HUES6 (cell line): ENCODE results near the gene ZBTB5.
A peak's percentile ranks its signal among the peaks of the same experiment; 100 is the strongest.

Experiments used
- H3K27ac ChIP-seq: 2 replicates; pipeline ENCODE4 v1.7.0; 2013; ENCODE audit warnings: low read depth, mild to moderate bottlenecking, low read length, inconsistent platforms
- H3K27me3 ChIP-seq: 2 replicates; pipeline ENCODE4 v1.6.1; 2013; ENCODE audit warnings: low read length; ENCODE audit not compliant: control insufficient read depth, insufficient read depth
- H3K36me3 ChIP-seq: 2 replicates; pipeline ENCODE4 v1.6.1; 2013; ENCODE audit warnings: low read length; ENCODE audit not compliant: control insufficient read depth, insufficient read depth
- H3K4me1 ChIP-seq: 2 replicates; pipeline ENCODE4 v1.6.1; 2013; ENCODE audit warnings: low read length; ENCODE audit not compliant: control insufficient read depth, insufficient read depth
- H3K4me3 ChIP-seq: 2 replicates; pipeline ENCODE4 v1.5.1; 2013; ENCODE audit warnings: low read depth, low read length
- H3K9ac ChIP-seq: one replicate; pipeline ENCODE4 v1.6.1; 2013; ENCODE audit warnings: mild to moderate bottlenecking, low read length
- H3K9me3 ChIP-seq: 2 replicates; pipeline ENCODE4 v1.6.1; 2013; ENCODE audit warnings: low read depth, low read length; ENCODE audit not compliant: control insufficient read depth, insufficient read depth

ZBTB5 gene

DNA sequence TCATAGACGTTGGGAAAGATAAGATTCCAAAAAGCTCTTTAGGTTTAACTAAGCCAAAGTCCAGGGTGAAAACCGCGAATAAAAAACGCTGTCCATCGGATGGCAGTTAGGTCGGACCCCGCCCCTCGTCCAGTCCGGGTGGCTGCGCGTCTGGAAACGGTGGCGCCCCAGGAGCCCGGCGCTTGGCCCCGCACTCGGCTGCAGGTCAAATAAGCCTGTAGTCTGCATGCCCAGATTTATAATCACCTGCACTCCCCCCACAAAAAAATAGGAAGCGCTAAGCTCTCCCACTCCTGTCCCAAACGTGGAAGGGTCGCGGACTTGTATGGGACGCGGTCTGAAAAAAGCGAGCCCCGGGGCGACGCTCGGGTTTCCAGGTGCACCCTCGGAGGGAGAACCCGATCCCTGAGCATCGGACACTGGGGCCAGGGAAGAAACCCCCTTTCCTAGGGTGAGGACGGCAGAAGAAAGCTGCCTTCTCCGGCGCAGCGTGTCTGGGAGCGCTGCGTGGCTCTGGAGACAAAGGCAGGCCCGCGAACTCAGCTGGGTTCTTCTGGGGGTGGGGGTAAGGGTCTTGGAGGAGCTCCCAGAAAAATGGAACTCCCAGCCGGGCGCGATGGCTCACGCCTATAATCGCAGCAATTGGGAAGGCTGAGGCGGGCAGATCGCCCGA, 923 bp upstream of the ZBTB5 start:
- Histone ChIP-seq H3K36me3 (no peaks in the 10 kb centered on the region), H3K4me3 (peak overlapping the region; percentile 77), H3K4me1 (peaks cover 12% of the 10 kb centered on the region), H3K9ac (peak overlapping the region; percentile 93), H3K9me3 (no peaks in the 10 kb centered on the region), H3K27me3 (no peaks in the 10 kb centered on the region), H3K27ac (peak overlapping the region; percentile 92)

DNA sequence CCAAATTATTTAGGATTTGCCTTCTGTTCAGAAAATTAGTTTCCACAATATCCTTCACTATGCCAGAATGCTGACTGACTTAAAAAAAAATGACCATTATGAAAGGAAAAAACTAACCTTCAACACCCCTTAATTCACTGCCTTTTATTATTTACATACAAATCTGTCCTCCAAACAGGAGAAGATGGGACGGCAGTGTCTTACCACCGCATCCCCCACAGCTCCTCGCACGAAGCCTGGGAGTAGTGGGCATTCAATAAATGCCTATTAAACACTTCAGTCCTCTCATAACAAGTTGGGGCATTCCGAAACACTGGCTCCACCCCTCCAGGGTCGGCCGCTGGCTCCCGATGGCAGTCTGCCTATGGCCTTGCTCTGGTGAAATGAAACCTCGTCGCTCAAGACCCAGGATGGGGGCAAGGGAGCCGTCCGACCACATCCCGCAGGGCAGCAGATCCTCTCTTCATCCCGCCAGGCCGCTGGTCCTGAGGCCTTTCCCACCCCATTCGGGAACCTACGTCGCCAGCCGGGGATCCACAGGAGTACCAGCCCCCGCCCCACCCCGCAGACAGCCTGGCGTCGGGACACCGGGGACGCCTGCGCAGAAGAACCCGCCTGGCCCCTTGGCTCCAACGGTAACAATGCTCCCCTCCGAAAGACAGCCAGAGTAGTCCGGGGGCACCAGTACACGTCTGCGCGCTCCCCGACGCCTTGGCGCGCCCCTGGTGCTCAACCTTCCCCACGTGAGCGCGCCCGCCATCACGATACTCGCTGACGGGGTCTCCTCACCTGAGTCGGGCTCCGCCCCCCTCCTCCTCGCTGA, 613 bp downstream of the ZBTB5 start:
- no peaks in the 10 kb centered on the region for H3K36me3 ChIP-seq
- peaks cover 8% of the 10 kb centered on the region for H3K4me1 ChIP-seq
- H3K9ac ChIP-seq = peak overlapping the region; percentile 94
- no peaks in the 10 kb centered on the region for H3K27me3 ChIP-seq
- H3K9me3 ChIP-seq = no peaks in the 10 kb centered on the region
- H3K4me3 ChIP-seq = peak overlapping the region; percentile 77
- H3K27ac ChIP-seq = peak overlapping the region; percentile 79

DNA sequence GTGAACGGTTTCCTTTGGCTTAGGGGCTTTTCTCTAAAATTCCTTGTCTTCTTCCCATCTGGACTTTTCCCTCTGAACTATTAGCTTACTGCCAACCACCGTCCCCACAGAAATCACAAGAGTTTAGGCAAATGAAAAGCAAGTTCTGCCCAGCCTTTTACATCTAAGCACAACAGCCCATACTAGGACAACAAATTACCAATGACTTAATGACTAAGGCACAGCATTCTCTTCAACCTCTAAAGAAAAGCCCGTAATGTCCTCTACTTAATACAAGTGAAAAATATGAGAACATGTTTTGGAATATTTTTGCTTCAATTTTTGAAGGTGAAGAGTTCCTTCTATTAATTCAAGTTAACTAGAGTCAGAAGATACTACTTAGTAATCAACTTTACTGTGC, 1.2 kb downstream of the ZBTB5 start:
- no peaks in the 10 kb centered on the region for H3K27me3 ChIP-seq
- peak overlapping the region; percentile 94 for H3K9ac ChIP-seq
- H3K4me1 ChIP-seq = peaks cover 8% of the 10 kb centered on the region
- H3K9me3 ChIP-seq = no peaks in the 10 kb centered on the region
- peak overlapping the region; percentile 79; the same call in 1 of the 2 replicates for H3K27ac ChIP-seq
- no peaks in the 10 kb centered on the region for H3K36me3 ChIP-seq
- H3K4me3 ChIP-seq = peak overlapping the region; percentile 77

DNA sequence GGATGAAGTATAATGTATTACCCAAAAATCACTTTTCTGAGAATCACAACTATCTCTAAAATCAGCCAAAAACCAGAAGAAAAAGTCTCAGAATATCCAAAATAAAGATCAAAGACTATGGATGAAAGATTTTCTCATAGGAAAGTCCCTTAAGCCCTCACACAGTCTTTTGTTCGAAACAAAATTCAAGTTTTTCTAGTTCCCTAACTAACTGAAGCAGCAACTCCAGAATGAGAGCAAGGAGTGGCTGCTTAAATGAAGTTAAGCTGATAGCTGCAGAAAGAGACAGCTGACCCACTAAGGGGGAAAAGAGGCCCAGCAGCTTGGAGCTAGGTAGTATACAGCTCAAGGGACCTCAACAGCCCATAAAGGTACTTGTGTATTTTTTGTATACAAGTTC, 8.4 kb downstream of the ZBTB5 start:
- Histone ChIP-seq H3K27ac (no peak overlapping the region), H3K36me3 (peaks cover 6% of the 10 kb centered on the region; the same call in 1 of the 2 replicates), H3K4me3 (no peak overlapping the region), H3K27me3 (no peaks in the 10 kb centered on the region), H3K9me3 (no peaks in the 10 kb centered on the region), H3K9ac (no peak overlapping the region), H3K4me1 (peaks cover 9% of the 10 kb centered on the region; the same call in 1 of the 2 replicates)

DNA sequence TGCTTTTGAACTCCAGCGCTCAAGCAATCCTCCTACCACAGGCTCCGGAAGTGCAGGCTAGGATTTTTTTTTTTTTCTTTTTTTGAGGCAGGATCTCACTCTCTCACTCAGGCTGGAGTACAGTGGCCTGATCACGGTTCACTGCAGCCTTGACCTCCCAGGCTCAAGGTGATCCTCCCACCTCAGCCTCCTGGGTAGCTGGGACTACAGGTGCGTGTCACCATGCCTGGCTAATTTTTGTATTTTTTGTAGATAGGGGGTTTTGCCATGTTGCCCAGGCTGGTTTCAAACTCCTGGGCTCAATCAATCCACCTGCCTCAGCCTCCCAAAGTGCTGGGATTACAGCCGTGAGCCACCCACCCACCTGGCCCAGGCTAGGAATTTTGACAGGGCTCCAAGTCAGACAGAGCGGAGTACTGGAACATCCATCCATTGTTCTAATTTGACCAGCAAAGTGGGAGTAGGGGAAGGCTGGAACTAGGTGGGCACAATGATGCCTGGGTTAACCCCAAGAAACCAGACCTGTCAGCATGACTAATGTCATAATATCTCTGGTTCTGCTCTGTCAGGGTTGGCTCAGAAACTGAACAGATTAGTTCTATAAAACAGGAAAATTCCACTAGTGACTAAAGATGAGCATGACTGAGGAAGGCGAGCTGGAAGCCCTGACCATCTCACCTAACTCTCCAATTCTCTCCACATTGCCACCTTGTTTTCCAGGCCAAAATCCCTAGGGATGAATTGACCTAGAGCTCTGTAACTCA, 9.2 kb downstream of the ZBTB5 start:
- Histone ChIP-seq H3K9me3 (no peaks in the 10 kb centered on the region), H3K4me3 (no peak overlapping the region), H3K36me3 (peaks cover 6% of the 10 kb centered on the region; the same call in 1 of the 2 replicates), H3K4me1 (peaks cover 9% of the 10 kb centered on the region; the same call in 1 of the 2 replicates), H3K27me3 (no peaks in the 10 kb centered on the region), H3K9ac (no peak overlapping the region), H3K27ac (no peak overlapping the region)

DNA sequence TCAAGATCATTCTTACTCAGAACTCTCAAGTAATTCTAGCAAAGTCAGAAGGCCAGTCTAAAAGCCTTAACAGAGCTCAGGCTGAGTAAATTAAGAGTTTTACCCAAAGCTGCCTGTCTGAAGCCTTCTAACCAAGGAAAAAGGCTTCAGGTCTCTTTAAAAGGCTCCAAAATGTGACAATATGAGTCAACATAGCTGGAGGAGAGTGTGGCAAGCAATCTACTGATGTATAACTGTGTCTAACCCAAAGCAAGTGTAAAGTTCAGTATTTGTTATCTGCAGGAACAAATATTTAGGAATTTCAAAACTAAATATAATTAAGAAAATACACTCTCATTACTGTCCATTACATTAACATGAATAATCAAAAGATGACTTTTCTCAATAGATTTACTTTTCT, 11.0 kb downstream of the ZBTB5 start:
- Histone ChIP-seq H3K27ac (no peak overlapping the region), H3K4me1 (peaks cover 14% of the 10 kb centered on the region; the same call in 1 of the 2 replicates), H3K4me3 (no peak overlapping the region), H3K27me3 (no peaks in the 10 kb centered on the region), H3K9me3 (no peaks in the 10 kb centered on the region), H3K9ac (no peak overlapping the region), H3K36me3 (peaks cover 8% of the 10 kb centered on the region)

DNA sequence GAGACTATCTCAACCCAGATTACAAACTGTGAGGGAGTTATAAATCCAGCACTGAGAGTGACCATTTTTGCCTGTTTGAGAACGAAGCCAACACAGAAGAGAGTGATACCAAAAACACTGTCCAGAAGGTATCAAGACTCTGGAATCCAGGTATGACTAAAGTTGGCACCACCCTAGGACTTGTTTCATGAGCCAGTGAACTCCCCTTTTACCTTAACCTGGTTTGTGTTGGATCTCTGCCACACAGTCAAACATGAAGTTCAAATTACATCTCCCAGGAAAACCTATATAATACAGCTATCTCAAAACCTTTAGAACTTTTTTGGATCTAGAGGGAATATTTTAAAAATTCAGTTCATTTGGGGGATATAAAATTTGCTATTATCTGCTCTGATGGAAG, 11.4 kb downstream of the ZBTB5 start:
- H3K9ac ChIP-seq = no peak overlapping the region
- H3K4me1 ChIP-seq = peaks cover 14% of the 10 kb centered on the region; the same call in 1 of the 2 replicates
- H3K36me3 ChIP-seq = peaks cover 8% of the 10 kb centered on the region
- no peaks in the 10 kb centered on the region for H3K27me3 ChIP-seq
- no peak overlapping the region for H3K27ac ChIP-seq
- H3K4me3 ChIP-seq = no peak overlapping the region
- no peaks in the 10 kb centered on the region for H3K9me3 ChIP-seq

DNA sequence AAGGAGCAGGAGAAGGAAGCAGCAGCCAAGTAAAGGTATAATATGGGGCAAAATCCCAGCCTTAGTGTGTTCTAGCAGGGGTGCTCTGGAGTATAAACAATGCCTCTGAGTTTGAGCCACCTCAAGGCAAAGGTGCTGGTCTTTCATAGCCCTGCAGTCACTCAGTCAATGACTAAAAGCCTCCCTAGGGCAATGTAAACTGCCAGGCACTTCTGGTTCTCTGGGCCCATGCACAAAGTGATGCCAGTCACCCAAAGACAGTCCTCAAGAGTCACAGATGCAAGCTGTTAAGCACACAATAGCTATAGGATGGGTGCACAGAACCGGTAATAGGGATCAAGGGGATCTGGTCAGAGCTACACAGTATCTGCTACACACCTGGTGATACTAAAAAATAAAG, 12.6 kb downstream of the ZBTB5 start:
- no peaks in the 10 kb centered on the region for H3K27me3 ChIP-seq
- no peak overlapping the region for H3K27ac ChIP-seq
- H3K9me3 ChIP-seq = no peaks in the 10 kb centered on the region
- H3K36me3 ChIP-seq = peaks cover 6% of the 10 kb centered on the region
- peaks cover 14% of the 10 kb centered on the region; the same call in 1 of the 2 replicates for H3K4me1 ChIP-seq
- H3K4me3 ChIP-seq = no peak overlapping the region
- H3K9ac ChIP-seq = no peak overlapping the region

DNA sequence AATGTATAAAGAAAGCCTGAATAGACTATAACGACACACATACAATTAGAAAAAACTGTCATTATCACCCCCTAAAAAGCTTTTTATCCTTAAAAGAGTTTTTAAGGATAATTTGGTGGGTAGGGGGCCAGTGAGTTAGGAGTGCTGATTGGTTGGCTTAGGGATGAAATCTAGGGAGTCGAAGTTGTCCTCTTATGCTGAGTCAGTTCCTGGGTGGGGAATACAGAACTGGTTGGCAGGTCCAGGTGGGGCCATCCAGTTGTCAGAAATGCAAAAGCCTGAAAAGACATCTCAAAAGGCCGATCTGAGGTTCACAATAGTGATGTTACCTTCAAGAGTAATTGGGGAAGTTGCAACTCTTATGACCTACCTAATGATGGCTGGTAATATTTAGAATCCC, 13.6 kb downstream of the ZBTB5 start:
- Histone ChIP-seq H3K9ac (no peak overlapping the region), H3K9me3 (no peaks in the 10 kb centered on the region), H3K27ac (no peak overlapping the region), H3K4me1 (peaks cover 14% of the 10 kb centered on the region; the same call in 1 of the 2 replicates), H3K36me3 (peaks cover 2% of the 10 kb centered on the region; the same call in 1 of the 2 replicates), H3K27me3 (no peaks in the 10 kb centered on the region), H3K4me3 (no peak overlapping the region)

DNA sequence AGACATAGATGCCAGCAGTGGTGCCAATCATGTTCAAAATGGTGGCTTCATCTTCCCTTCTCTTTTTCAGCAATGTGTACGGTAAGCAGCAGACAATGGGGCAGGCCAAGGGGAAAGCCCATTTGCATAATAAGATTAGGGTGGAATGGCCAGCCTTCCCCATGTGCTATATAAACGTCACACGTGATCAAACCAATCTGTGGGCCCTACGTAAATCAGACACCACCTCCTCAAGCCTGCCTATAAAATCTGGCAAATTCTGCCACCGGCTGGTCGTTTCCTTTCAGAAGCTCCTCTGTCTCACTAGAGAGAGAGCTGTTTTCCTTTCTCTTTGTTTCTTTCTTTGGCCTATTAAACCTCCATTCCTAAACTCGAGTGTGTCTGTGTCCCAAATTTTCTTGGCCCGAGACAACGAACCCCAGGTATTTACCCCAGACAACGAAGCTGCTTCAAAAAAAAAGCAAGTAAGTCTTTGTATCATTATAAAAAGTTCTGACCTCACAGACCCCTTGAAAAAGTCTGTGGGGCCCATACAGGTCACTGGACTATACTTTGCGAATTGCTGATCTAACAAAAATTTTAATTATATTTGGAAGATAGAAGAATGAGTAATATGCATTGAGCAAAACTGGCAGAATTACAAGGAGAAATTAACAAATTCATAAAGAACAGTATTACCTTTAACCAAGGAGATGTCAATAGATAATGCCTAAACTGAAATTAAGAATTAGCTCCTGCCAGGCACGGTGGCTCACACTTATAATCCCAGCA, 15.2 kb downstream of the ZBTB5 start:
- Histone ChIP-seq H3K9ac (no peak overlapping the region), H3K36me3 (peaks cover 2% of the 10 kb centered on the region; the same call in 1 of the 2 replicates), H3K4me3 (no peak overlapping the region), H3K27me3 (no peaks in the 10 kb centered on the region), H3K4me1 (peaks cover 14% of the 10 kb centered on the region; the same call in 1 of the 2 replicates), H3K9me3 (no peaks in the 10 kb centered on the region), H3K27ac (peak overlapping the region; percentile 22; the same call in 1 of the 2 replicates)
